Pancreas (tissue), 10 donors: ENCODE results near the gene CLTCL1. TPM values are rescaled to one million over a fixed set of nuclear protein-coding genes. Genes with fewer than 3 reads are reported as not detected.
"Not testable (repeated sequence)": the region's sequence is repeated elsewhere in the genome, so short reads cannot be mapped to it uniquely, and the experiment has no call there.

Experiments used
- ATAC-seq, 4 donors: fragments of 200-7000 bp; cut with Tn5 transposase; one replicate each; pipeline versions ENCODE4 v1.8.0 to v1.9.1; 2020; ENCODE audit warnings: mild to moderate bottlenecking in 4 of 4, moderate library complexity in 4 of 4
- DNase-seq, 6 donors: peaks; one replicate each; pipeline ENCODE4 v3.0.0-alpha.2; 2020
- FAIRE-seq: peaks from 2 replicates; lab custom pipeline; 2012; peaks lifted over from hg19 to GRCh38; lab: Jason Lieb, UNC
- H3K27ac ChIP-seq, 4 donors: fragments of 200-600 bp; sonication (generic); 1 replicate in 3 of 4; 2 replicates in 1 of 4; pipeline versions ENCODE4 v1.5.0 to v1.8.0; 2020
- H3K27me3 ChIP-seq, 4 donors: fragments of 200-600 bp; one replicate each; pipeline ENCODE4 v1.8.0; 2021
- H3K36me3 ChIP-seq, 3 donors: fragments of 200-600 bp; sonication (generic) in 1 of 3; one replicate each; pipeline versions ENCODE4 v1.5.0 to v1.8.0; 2020 to 2021
- H3K4me1 ChIP-seq, 3 donors: fragments of 200-600 bp; one replicate each; pipeline ENCODE4 v1.8.0; 2021
- H3K4me3 ChIP-seq, 4 donors: fragments of 200-600 bp; sonication (generic) in 2 of 4; one replicate each; pipeline versions ENCODE4 v1.5.0 to v1.8.0; 2020 to 2021
- H3K9me3 ChIP-seq, 4 donors: fragments of 200-600 bp; one replicate each; pipeline ENCODE4 v1.8.0; 2021
- WGBS, 2 donors: extraction: QIAGEN DNeasy Blood & Tissue Kit; methylation state at CpG; one replicate each; pipeline ENCODE4 v1.1.7; 2013; 5-methylcytosine and 5-hydroxymethylcytosine counted together
- intact Hi-C, 3 donors: fragments of 100-400 bp; cut with DNase I; formaldehyde crosslinking; loops; one replicate each; pipeline versions ENCODE4 v1.11.1 to v1.14.2; 2022
- polyA plus RNA-seq, 2 donors: library from polyadenylated mRNA; stranded (reverse); fragments of 200-250 nt; gene quantifications; one replicate each; pipeline ENCODE4 v1.2.3, GENCODE V29; 2013
- total RNA-seq, 6 donors: library from RNA; stranded (reverse); fragmentation: NEBNext Ultra II Directional in 4 of 6; extraction: Animal tissue kit (Norgen Biotek cat#: 25700) in 4 of 6; gene quantifications; one replicate each; pipeline versions ENCODE4 v1.2.1 to v1.2.4, GENCODE V29; 2021 to 2023
- TF ChIP-seq, protein P1 (sequence below), 4 donors: fragments of 200-600 bp; sonication (generic) in 3 of 4; IDR thresholded peaks; one replicate each; pipeline versions ENCODE4 v1.5.0 to v1.8.0; 2021; ENCODE audit warnings: antibody characterized with exemption in 4 of 4
- donor health status: healthy with polysubstance abuse.
- donor health status: DM: no; HTN: no; CAD: no; lungs with moderate emphysema.
- donor health status: DM: no; HTN: no; CAD: no.
- donor health status: control.
- donor health status: control.
- donor health status: Bipolar disorder and iron deficiency.
- donor health status: DM: yes; HTN: yes; CAD: no.
- donor health status: DM: no; HTN: no; CAD: no.
- donor health status: DM: no; HTN: no; CAD: no.
- donor health status: DM: yes; HTN: yes; CAD: no.

The CLTCL1 gene
- total and polyA plus RNA-seq, 8 donors: 1.7 to 6.4 (median 2.2) TPM

DNA sequence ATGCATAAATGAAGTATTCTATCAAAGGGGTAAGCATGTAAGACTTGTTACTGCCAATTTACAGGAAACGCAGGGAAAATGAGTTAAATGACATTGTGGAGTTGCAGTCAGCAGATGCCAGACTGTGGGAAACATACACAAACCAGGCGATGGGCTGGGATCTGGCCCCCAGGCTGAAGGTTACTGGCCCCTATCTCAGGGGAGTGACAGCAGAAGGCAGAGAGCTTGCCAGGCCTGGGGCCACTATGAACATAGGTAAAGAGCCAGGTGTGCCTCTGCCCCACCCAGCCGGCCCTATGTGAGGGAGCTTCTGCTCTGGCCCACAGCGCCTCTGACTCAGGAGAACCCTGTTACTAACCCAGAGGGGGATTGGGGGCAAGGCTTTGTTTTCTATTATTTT lies 86.9 kb downstream of the CLTCL1 start:
- Histone ChIP-seq H3K9me3 (no peaks in the 10 kb centered on the region), H3K4me3 (no peak overlapping the region), H3K27me3 (no peaks in the 10 kb centered on the region), H3K27ac (no peak overlapping the region), H3K36me3 (no peaks in the 10 kb centered on the region), H3K4me1 (no peaks in the 10 kb centered on the region)
- no peak for FAIRE-seq
- no peak for DNase-seq
- WGBS, 2 donors: 86 to 88% methylated on average over 4 of the region's 4 CpGs
- TF ChIP-seq, protein P1, sequence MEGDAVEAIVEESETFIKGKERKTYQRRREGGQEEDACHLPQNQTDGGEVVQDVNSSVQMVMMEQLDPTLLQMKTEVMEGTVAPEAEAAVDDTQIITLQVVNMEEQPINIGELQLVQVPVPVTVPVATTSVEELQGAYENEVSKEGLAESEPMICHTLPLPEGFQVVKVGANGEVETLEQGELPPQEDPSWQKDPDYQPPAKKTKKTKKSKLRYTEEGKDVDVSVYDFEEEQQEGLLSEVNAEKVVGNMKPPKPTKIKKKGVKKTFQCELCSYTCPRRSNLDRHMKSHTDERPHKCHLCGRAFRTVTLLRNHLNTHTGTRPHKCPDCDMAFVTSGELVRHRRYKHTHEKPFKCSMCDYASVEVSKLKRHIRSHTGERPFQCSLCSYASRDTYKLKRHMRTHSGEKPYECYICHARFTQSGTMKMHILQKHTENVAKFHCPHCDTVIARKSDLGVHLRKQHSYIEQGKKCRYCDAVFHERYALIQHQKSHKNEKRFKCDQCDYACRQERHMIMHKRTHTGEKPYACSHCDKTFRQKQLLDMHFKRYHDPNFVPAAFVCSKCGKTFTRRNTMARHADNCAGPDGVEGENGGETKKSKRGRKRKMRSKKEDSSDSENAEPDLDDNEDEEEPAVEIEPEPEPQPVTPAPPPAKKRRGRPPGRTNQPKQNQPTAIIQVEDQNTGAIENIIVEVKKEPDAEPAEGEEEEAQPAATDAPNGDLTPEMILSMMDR (IDR thresholded peaks at IDR 0.05): no peak
- ATAC-seq: no peak
- intact Hi-C loops: no loop called here

DNA sequence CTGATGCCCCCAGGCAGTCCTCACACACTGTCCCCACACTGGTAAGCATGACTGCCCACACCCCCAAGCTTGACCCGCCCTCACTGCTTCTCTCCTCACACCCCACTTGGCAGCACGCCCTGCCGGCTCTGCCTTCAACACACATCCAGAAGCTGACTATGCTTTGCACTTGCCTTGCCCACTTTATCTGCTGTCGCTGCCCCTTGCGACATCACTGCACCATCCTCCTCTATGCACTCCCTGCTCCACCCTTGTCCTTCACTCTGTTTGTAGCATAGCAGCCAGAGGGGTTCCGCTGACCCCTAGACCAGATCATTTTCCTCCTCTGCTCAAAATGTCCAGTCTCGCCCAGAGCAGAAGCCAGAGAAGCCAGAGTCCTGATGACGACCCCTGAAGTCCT lies 87.7 kb downstream of the CLTCL1 start:
- DNase-seq (no peak), FAIRE-seq (no peak), ATAC-seq (no peak)
- Histone ChIP-seq H3K27me3 (no peaks in the 10 kb centered on the region), H3K9me3 (no peaks in the 10 kb centered on the region), H3K27ac (no peak overlapping the region), H3K4me3 (no peak overlapping the region), H3K4me1 (no peaks in the 10 kb centered on the region), H3K36me3 (no peaks in the 10 kb centered on the region)
- TF ChIP-seq, protein P1 (IDR thresholded peaks at IDR 0.05): no peak
- intact Hi-C loops: no loop called here
- WGBS, 2 donors: 85 to 90% methylated on average over 8 of the region's 8 CpGs

DNA sequence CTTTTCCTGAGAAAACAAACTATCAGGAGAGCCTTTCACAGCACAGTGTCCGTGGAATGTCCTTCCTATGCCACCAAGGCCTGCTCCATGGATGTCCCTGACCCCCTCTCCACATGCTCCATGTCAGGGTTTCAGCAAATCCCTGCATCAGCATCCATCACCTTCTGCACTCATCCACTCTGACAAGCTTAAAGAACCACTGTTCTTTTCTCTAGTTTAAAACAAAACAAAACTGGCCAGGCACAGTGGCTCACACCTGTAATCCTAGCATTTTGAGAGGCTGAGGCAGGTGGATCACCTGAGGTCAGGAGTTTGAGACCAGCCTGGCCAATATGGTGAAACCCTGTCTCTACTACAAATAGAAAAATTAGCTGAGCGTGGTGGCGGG lies 88.7 kb downstream of the CLTCL1 start:
- intact Hi-C loops, ATAC-seq, H3K36me3 ChIP-seq, H3K27ac ChIP-seq, FAIRE-seq, H3K4me1 ChIP-seq, DNase-seq, H3K27me3 ChIP-seq, H3K4me3 ChIP-seq, H3K9me3 ChIP-seq: not testable (repeated sequence)
- 88 to 94% methylated on average over 3 of the region's 3 CpGs for WGBS, 2 donors

DNA sequence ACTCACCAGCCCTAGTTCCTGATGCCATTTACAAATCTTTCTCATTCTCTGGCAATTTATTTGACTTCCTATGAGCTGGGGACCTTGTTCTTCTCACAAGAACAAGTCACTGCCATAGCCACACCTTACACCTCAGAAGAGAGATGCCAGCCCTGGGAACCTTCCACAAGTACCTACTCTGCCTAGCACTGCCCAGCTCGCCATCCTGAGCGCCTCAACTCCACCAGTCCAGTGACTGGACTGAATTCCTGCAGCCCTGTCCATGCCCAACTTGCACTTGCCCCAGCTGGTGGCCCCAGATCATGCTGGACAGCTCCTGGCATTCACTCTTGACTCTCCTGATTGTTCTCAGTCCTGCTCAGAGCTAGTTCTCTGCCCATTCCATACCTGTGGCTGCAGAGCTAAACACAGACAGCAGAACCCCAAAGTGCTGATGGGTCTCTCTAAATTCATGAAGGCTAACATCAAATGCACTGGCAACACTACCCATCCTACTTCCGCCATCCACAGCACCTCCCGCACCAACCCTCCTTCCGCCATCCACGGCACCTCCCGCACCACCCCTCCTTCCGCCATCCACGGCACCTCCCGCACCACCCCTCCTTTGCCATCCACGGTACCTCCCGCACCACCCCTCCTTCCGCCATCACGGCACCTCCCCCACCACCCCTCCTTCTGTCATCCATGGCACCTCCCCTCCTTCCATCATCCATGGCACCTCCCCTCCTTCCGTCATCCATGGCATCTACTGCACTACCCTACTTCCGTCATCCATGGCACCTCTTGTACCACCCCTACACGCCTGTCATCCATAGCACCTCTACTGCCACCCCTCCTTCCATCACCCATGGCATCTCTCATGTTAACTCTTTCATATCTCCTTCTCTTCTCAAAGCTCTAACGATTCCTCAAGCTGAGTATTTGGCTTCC lies 89.4 kb downstream of the CLTCL1 start:
- Histone ChIP-seq H3K27me3 (no peaks in the 10 kb centered on the region), H3K4me3 (no peak overlapping the region), H3K4me1 (no peaks in the 10 kb centered on the region), H3K9me3 (no peaks in the 10 kb centered on the region), H3K36me3 (no peaks in the 10 kb centered on the region), H3K27ac (no peak overlapping the region)
- ATAC-seq (no peak), FAIRE-seq (no peak), DNase-seq (no peak)
- intact Hi-C loops: no loop called here
- 86 to 94% methylated on average over 18 of the region's 18 CpGs for WGBS, 2 donors
- TF ChIP-seq, protein P1 (IDR thresholded peaks at IDR 0.05): no peak

DNA sequence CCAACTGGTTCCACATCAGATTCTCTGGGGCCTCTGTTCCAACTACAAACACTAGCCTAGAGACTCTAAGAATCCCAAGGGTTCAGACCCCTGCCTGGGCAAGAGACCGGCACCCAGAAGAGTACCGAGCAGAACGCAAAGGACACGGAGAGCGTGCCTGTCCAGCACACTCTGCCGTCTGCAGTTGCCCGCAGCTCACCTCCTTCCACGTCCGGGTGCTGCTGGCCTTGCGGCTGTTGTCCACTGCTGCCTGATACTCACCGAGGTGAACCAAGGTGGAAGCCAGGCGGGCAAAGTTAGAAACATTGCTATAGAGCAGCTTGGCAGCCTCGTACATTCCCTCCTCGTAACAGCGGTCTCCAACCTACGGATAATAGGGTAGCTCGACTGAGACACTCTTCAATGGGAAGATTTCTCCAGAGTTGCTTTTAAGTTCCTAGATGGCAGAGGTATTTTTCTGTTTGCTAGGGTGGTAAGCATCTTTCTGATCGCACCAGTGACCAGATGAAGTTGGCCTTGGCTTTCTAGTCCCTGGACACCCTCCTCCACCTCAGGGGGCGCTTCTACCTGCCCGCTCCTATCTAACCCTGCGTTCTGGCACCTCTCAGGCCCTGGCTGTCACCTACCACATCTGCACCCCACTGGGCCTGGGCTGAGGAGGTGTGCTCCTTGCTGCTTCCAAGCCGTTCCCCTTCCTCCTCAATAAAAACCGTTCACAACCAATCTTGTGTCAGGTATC lies 90.2 kb downstream of the CLTCL1 start:
- FAIRE-seq: no peak
- ATAC-seq: no peak
- intact Hi-C loops: no loop called here
- Histone ChIP-seq H3K36me3 (no peaks in the 10 kb centered on the region), H3K4me1 (no peaks in the 10 kb centered on the region), H3K27ac (no peak overlapping the region), H3K4me3 (no peak overlapping the region), H3K27me3 (no peaks in the 10 kb centered on the region), H3K9me3 (no peaks in the 10 kb centered on the region)
- no peak for DNase-seq
- TF ChIP-seq, protein P1 (IDR thresholded peaks at IDR 0.05): no peak
- 90 to 93% methylated on average over 23 of the region's 23 CpGs for WGBS, 2 donors
